Right lobe of liver (tissue), 6 donors: Measurements from ENCODE around the gene WDR83. TPM values are rescaled to one million over a fixed set of nuclear protein-coding genes. Genes with fewer than 3 reads are reported as not detected.

Experiments used
- ATAC-seq, 4 donors: fragments of 200-7000 bp; cut with Tn5 transposase; one replicate each; pipeline ENCODE4 v1.9.1; 2020; ENCODE audit warnings: mild to moderate bottlenecking in 4 of 4, moderate library complexity in 4 of 4
- DNase-seq, 3 donors: peaks; one replicate each; pipeline ENCODE4 v3.0.0-alpha.2; 2020
- H3K27ac ChIP-seq, 3 donors: fragments of 200-600 bp; one replicate each; pipeline ENCODE4 v1.8.0; 2022
- H3K27me3 ChIP-seq, 2 donors: fragments of 200-600 bp; one replicate each; pipeline ENCODE4 v1.8.0; 2022
- H3K36me3 ChIP-seq, 4 donors: fragments of 200-600 bp; sonication (generic) in 1 of 4; one replicate each; pipeline versions ENCODE4 v1.5.1 to v1.8.0; 2017 to 2022; ENCODE audit warnings: control low read depth in 1 of 4
- H3K4me1 ChIP-seq, 4 donors: fragments of 200-600 bp; sonication (generic) in 1 of 4; one replicate each; pipeline versions ENCODE4 v1.5.1 to v1.8.0; 2017 to 2022; ENCODE audit warnings: control low read depth in 1 of 4
- H3K4me3 ChIP-seq, 3 donors: fragments of 200-600 bp; one replicate each; pipeline ENCODE4 v1.8.0; 2022
- H3K9me3 ChIP-seq, 4 donors: fragments of 200-600 bp; sonication (generic) in 1 of 4; one replicate each; pipeline versions ENCODE4 v1.5.1 to v1.8.0; 2017 to 2022; ENCODE audit warnings: control low read depth in 1 of 4
- POLR2A ChIP-seq: fragments of 450-650 bp; IDR thresholded peaks from one replicate; pipeline ENCODE4 v1.6.1; 2017; ENCODE audit warnings: antibody characterized with exemption, mild to moderate bottlenecking
- WGBS: methylation state at CpG from one replicate; pipeline ENCODE4 v1.1.6; 2018; ENCODE audit warnings: low coverage, low lambda C conversion rate; ENCODE audit not compliant: insufficient coverage; ENCODE audit errors: missing lambda C conversion rate; 5-methylcytosine and 5-hydroxymethylcytosine counted together
- intact Hi-C, 2 donors: fragments of 100-400 bp; cut with DNase I; formaldehyde crosslinking; loops; one replicate each; pipeline versions ENCODE4 v1.11.2 to v1.14.1; 2022
- total RNA-seq, 6 experiments: library from RNA; depleted of rRNA in 2 of 6; stranded (reverse); fragments of >200 nt in 2 of 6; fragmentation: NEBNext Ultra II Directional in 3 of 6; extraction: Animal tissue kit (Norgen Biotek cat#: 25700) in 3 of 6; gene quantifications; one replicate each; pipeline versions ENCODE4 v1.1.0 to v1.2.4, GENCODE V29; 2016 to 2023
- TF ChIP-seq, protein P1 (sequence below), 4 donors: fragments of 200-600 bp in 3 of 4; fragments of 450-650 bp in 1 of 4; IDR thresholded peaks; one replicate each; pipeline versions ENCODE4 v1.5.1 to v1.8.0; 2016 to 2022; ENCODE audit warnings: antibody characterized with exemption in 4 of 4, mild to moderate bottlenecking in 2 of 4
- donor health status: DM: no; HTN: yes; CAD: no.
- donor health status: DM: no; HTN: no; CAD: no.
- donor health status: DM: no; HTN: no; CAD: no.
- donor health status: DM: no; HTN: yes; CAD: no.
- donor health status: DM: no; HTN: yes; CAD: no.

The WDR83 gene
- total RNA-seq, 6 experiments from 2014 or later: 2.5 to 6.2 (median 4.2) TPM

DNA sequence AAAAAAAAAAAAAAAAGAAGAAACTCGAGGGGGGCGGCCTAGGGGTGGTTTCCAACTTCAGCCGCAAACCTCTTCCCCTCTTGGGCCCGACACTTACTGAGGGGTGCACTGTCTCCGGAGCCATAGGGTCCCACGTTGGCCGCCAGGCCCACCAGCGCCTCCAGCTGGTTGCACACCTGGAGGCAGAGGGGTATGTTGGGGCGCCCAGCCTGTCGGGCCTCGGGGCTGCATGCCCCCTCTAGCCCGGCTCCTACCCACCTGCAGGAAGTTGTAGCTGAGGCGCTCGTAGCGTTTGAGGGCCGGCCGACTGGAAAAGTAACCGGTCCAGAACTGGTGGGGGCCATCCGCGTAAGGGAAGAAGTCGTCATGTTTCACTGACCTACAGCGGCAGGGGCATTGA lies 8.6 kb upstream of the WDR83 start:
- intact Hi-C loops: no loop called here

DNA sequence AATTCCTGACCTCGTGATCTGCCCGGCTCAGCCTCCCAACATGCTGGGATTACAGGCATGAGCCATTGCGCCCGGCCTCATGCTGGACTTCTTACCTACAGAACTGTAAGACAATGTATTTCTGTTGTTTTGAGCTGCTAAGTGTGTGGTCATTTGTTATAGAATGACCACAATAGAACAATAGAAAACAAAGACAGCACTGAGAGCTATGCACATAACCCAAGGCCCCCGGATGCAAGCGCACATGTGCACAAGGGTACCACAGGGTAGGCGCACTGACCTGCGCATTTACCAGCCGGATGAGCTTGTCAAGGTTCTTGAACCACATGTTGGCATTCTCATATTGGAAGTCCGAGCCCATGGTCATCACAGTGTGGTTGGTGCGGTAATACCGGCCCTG lies 5.6 kb upstream of the WDR83 start:
- Histone ChIP-seq H3K9me3 (no peaks in the 10 kb centered on the region), H3K4me3 (no peak overlapping the region), H3K4me1 (no peaks in the 10 kb centered on the region), H3K27ac (no peak overlapping the region), H3K36me3 (peaks cover 0 to 46% (median 5%) of the 10 kb centered on the region in 4 donors), H3K27me3 (no peaks in the 10 kb centered on the region)
- no peak for DNase-seq
- intact Hi-C loops: loop anchor here in 1 of 2 donors (10.0 kb wide), 1 partner anchor 96 kb away; no protein-coding TSS in a partner anchor
- WGBS: 100% methylated on average over 5 of the region's 12 CpGs
- no peak for TF ChIP-seq POLR2A
- TF ChIP-seq, protein P1, sequence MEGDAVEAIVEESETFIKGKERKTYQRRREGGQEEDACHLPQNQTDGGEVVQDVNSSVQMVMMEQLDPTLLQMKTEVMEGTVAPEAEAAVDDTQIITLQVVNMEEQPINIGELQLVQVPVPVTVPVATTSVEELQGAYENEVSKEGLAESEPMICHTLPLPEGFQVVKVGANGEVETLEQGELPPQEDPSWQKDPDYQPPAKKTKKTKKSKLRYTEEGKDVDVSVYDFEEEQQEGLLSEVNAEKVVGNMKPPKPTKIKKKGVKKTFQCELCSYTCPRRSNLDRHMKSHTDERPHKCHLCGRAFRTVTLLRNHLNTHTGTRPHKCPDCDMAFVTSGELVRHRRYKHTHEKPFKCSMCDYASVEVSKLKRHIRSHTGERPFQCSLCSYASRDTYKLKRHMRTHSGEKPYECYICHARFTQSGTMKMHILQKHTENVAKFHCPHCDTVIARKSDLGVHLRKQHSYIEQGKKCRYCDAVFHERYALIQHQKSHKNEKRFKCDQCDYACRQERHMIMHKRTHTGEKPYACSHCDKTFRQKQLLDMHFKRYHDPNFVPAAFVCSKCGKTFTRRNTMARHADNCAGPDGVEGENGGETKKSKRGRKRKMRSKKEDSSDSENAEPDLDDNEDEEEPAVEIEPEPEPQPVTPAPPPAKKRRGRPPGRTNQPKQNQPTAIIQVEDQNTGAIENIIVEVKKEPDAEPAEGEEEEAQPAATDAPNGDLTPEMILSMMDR (IDR thresholded peaks at IDR 0.05): no peak
- no peak for ATAC-seq

More for the DNA sequence above, 8.6 kb upstream of the WDR83 start:
- peak in 1 of 4 donors; percentile 44 for ATAC-seq
- Histone ChIP-seq H3K4me3 (no peak overlapping the region), H3K27me3 (no peaks in the 10 kb centered on the region), H3K9me3 (no peaks in the 10 kb centered on the region), H3K27ac (no peak overlapping the region), H3K36me3 (peaks cover 0 to 44% (median 7%) of the 10 kb centered on the region in 4 donors), H3K4me1 (no peaks in the 10 kb centered on the region)
- no CpG with 5 or more reads among the region's 22 CpGs for WGBS
- no peak for TF ChIP-seq POLR2A
- TF ChIP-seq, protein P1 (IDR thresholded peaks at IDR 0.05): no peak
- DNase-seq: no peak

DNA sequence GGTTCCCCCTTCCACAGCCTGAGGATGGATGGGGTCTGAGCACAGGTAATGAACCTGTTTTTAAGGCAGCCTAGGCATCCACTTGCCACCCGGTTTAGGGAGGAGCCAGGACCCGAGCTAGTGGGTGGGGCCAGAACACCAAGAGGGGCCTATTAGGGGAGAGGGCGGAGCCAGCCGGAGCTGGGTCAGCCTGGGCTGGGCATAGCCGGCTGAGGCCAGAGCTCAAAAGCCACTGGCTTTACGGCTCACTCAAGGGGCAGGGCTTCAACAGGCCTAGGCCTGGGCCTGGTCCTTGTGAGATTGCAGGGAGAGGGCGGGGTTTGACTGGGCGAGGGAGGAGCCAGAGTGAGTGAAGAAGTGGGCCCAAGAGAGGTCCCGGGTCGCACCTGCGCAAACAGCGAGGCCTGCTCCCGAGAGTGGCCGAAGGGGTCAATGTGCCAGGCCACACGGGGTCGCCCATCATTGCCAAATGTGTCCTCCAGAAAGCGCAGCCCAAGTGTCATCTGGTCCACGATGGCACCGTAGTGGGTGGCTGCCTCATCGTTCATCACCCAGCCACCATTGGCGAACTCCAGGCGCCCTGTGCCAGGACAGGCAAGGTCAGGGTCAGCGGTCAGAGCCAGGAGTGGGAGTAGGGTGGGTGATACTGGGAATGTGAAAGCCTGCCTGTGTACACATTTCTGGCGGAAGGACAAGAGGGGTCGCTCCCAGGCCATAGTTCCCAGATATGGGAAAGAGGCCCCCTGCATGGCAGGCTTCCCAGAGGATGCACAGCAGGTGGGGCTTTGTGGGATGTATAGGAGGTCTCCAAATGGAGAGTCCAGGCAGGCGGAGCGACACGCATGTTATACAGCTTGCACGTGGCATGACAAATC lies 2.0 kb upstream of the WDR83 start:
- TF ChIP-seq POLR2A: no peak
- TF ChIP-seq, protein P1 (IDR thresholded peaks at IDR 0.05): no peak
- DNase-seq: no peak
- H3K4me3 ChIP-seq: no peak overlapping the region
- peaks cover 0 to 20% (median 12%) of the 10 kb centered on the region in 4 donors for H3K4me1 ChIP-seq
- WGBS: 80% methylated on average over 13 of the region's 29 CpGs
- no peak for ATAC-seq
- intact Hi-C loops: loop anchor here in 1 of 2 donors (10.0 kb wide), 1 partner anchor 100 kb away; no protein-coding TSS in a partner anchor
- peaks cover 0 to 40% (median 5%) of the 10 kb centered on the region in 4 donors for H3K36me3 ChIP-seq
- no peaks in the 10 kb centered on the region for H3K9me3 ChIP-seq
- no peak overlapping the region for H3K27ac ChIP-seq
- no peaks in the 10 kb centered on the region for H3K27me3 ChIP-seq

DNA sequence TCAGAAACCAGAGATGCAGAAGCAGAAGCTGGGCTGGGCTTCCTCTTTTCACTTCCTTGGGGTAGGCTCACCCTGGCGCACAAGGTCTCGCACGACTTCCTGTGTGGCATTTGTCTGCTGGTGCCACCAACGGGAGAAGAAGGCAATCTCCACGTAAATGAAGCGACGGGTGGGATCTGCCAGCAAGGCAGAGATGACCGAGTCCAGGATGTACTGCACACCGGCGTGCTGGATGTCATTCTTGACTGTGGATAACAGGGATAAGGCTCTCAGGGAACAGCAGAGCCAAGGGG lies 1.4 kb upstream of the WDR83 start:
- Histone ChIP-seq H3K4me1 (peaks cover 0 to 21% (median 12%) of the 10 kb centered on the region in 4 donors), H3K36me3 (peaks cover 0 to 34% (median 4%) of the 10 kb centered on the region in 4 donors), H3K9me3 (no peaks in the 10 kb centered on the region), H3K4me3 (peak overlapping the region in 1 of 3 donors; percentile 83), H3K27ac (no peak overlapping the region), H3K27me3 (no peaks in the 10 kb centered on the region)
- intact Hi-C loops: loop anchor here in 1 of 2 donors (10.0 kb wide), 1 partner anchor 100 kb away; no protein-coding TSS in a partner anchor
- TF ChIP-seq POLR2A: no peak
- TF ChIP-seq, protein P1 (IDR thresholded peaks at IDR 0.05): no peak
- ATAC-seq (peak in 1 of 4 donors; percentile 6), DNase-seq (peak in 1 of 3 donors; percentile 79)
- WGBS: 73% methylated on average over 3 of the region's 10 CpGs
